SK-N-SH (cell line): ENCODE data around the gene CHRNB1. TPM values are rescaled to one million over a fixed set of nuclear protein-coding genes. Genes with fewer than 3 reads are reported as not detected.
A peak's percentile ranks its signal among the peaks of the same experiment; 100 is the strongest.

Experiments
- CHD2 ChIP-seq: fragments of 150-350 bp; IDR thresholded peaks from 2 replicates; pipeline ENCODE4 v1.6.1; 2018; ENCODE audit warnings: low read length; ENCODE audit not compliant: partially characterized antibody
- CTCF ChIP-seq: fragments of 200-600 bp; sonication (generic); IDR thresholded peaks from 2 replicates; pipeline ENCODE4 v1.6.1; 2017; ENCODE audit warnings: antibody characterized with exemption, mild to moderate bottlenecking, moderate library complexity
- EP300 ChIP-seq, 2 experiments: IDR thresholded peaks; 2 replicates each; pipeline versions ENCODE4 v1.4.0 to v1.6.1; 2012; ENCODE audit warnings: borderline replicate concordance in 1 of 2, low read depth in 1 of 2, low read length in 1 of 2
- FOSL2 ChIP-seq: IDR thresholded peaks from 2 replicates; pipeline ENCODE4 v1.4.0; 2012; ENCODE audit warnings: low read depth, mild to moderate bottlenecking, moderate library complexity, borderline replicate concordance
- FOXM1 ChIP-seq: IDR thresholded peaks from 2 replicates; pipeline ENCODE4 v1.4.0; 2012; ENCODE audit warnings: low read depth, mild to moderate bottlenecking
- GABPA ChIP-seq: IDR thresholded peaks from 2 replicates; pipeline ENCODE4 v1.4.0; 2012; ENCODE audit warnings: low read depth, mild to moderate bottlenecking
- GATA2 ChIP-seq: sonication (generic); formaldehyde crosslinking; IDR thresholded peaks from 2 replicates; pipeline ENCODE4 v1.5.0; 2020; ENCODE audit warnings: mild to moderate bottlenecking, missing genetic modification reagents
- MEF2A ChIP-seq: IDR thresholded peaks from 2 replicates; pipeline ENCODE4 v1.4.0; 2012; ENCODE audit warnings: low read depth, borderline replicate concordance
- MXI1 ChIP-seq: IDR thresholded peaks from 2 replicates; pipeline ENCODE4 v1.6.1; 2012; ENCODE audit warnings: mild to moderate bottlenecking, low read depth, low read length, improper control_type of control experiment
- NRF1 ChIP-seq: IDR thresholded peaks from 2 replicates; pipeline ENCODE4 v1.6.1; 2012; ENCODE audit warnings: low read depth, mild to moderate bottlenecking, low read length
- PBX3 ChIP-seq: IDR thresholded peaks from 2 replicates; pipeline ENCODE4; 2012
- POLR2AphosphoS5 ChIP-seq: IDR thresholded peaks from 2 replicates; pipeline ENCODE4 v1.6.1; 2012; ENCODE audit warnings: low read depth, low read length
- RAD21 ChIP-seq: IDR thresholded peaks from 2 replicates; pipeline ENCODE4 v1.6.1; 2012; ENCODE audit warnings: mild to moderate bottlenecking, low read length
- RCOR1 ChIP-seq: fragments of 150-350 bp; IDR thresholded peaks from 2 replicates; pipeline ENCODE4 v1.6.1; 2017; ENCODE audit warnings: antibody characterized with exemption, low read length
- RFX5 ChIP-seq: IDR thresholded peaks from 2 replicates; pipeline ENCODE4 v1.6.1; 2012; ENCODE audit warnings: mild to moderate bottlenecking, improper control_type of control experiment, low read length
- RXRA ChIP-seq: IDR thresholded peaks from 2 replicates; pipeline ENCODE4 v1.4.0; 2012; ENCODE audit warnings: low read depth, mild to moderate bottlenecking, borderline replicate concordance
- SMC3 ChIP-seq: IDR thresholded peaks from 2 replicates; pipeline ENCODE4 v1.6.1; 2012; ENCODE audit warnings: low read depth, low read length, improper control_type of control experiment
- TCF12 ChIP-seq: IDR thresholded peaks from 2 replicates; pipeline ENCODE4 v1.4.0; 2012
- TEAD4 ChIP-seq: IDR thresholded peaks from 2 replicates; pipeline ENCODE4 v1.4.0; 2012; ENCODE audit warnings: mild to moderate bottlenecking, borderline replicate concordance; ENCODE audit not compliant: insufficient read depth
- USF1 ChIP-seq: IDR thresholded peaks from 2 replicates; pipeline ENCODE4 v1.4.0; 2012; ENCODE audit warnings: low read depth, borderline replicate concordance
- USF2 ChIP-seq: fragments of 150-350 bp; IDR thresholded peaks from 2 replicates; pipeline ENCODE4 v1.6.1; 2017; ENCODE audit warnings: antibody characterized with exemption, low read length, low read depth, borderline replicate concordance
- ZBTB33 ChIP-seq: IDR thresholded peaks from 2 replicates; pipeline ENCODE4 v1.4.0; 2012; ENCODE audit warnings: low read depth, borderline replicate concordance
- polyA plus RNA-seq, 3 experiments: library from polyadenylated mRNA; depleted of rRNA; stranded (reverse); fragments of >200 nt; gene quantifications; 2 replicates each; pipeline ENCODE4 v1.2.3, GENCODE V29; 2012
- TF ChIP-seq, protein P1 (sequence below): IDR thresholded peaks from 2 replicates; pipeline ENCODE4 v1.4.0; 2012; ENCODE audit warnings: low read depth

CHRNB1 gene
- polyA plus RNA-seq, 1 of the 3 experiments (the other 2 are of a cell fraction): 26.8 TPM

GRCh38 chr17:7483255-7484066 is 38.6 kb downstream of the CHRNB1 start (continued):
- TF ChIP-seq CTCF: no peak
- TF ChIP-seq SMC3: no peak
- no peak for TF ChIP-seq TEAD4
- peak; percentile 65; the same call in 1 of the 2 replicates for TF ChIP-seq MXI1
- no peak for TF ChIP-seq RXRA
- no peak for TF ChIP-seq FOSL2
- TF ChIP-seq USF1: no peak
- TF ChIP-seq RAD21: peak; percentile 19; the same call in 1 of the 2 replicates
- TF ChIP-seq ZBTB33: no peak
- no peak for TF ChIP-seq NRF1
- TF ChIP-seq TCF12: no peak
- TF ChIP-seq FOXM1: no peak
- TF ChIP-seq MEF2A: no peak
- TF ChIP-seq GABPA: no peak
- TF ChIP-seq EP300 (IDR thresholded peaks at IDR 0.05; ENCODE audit: borderline replicate concordance in 1 of 2, low read depth in 1 of 2, low read length in 1 of 2): 0 out of 4 replicates have a peak, but pooled peaks of 1 of the 2 experiments have one; percentile 22
- peak; percentile 89 for TF ChIP-seq CHD2
- TF ChIP-seq POLR2AphosphoS5: peak; percentile 38; the same call in 1 of the 2 replicates
- no peak for TF ChIP-seq PBX3
- TF ChIP-seq USF2: no peak
- TF ChIP-seq, protein P1, sequence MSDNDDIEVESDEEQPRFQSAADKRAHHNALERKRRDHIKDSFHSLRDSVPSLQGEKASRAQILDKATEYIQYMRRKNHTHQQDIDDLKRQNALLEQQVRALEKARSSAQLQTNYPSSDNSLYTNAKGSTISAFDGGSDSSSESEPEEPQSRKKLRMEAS: peak; percentile 59; the same call in 1 of the 2 replicates
- no peak for TF ChIP-seq RCOR1
- no peak for TF ChIP-seq RFX5
- TF ChIP-seq GATA2 (CRISPR knock-in tag): no peak
